ENCODE measurements around the gene ETFA.

ETFA gene

GRCh38 chr15:76344893-76345582, 33.8 kb upstream of the ETFA start:
- TF ChIP-seq GATA1 (IDR thresholded peaks at IDR 0.05; ENCODE audit: low read depth, low read length): no peak
- no peak for TF ChIP-seq POLR2A (IDR thresholded peaks at IDR 0.05; ENCODE audit: low read length)
- no peak for DNase-seq

GRCh38 chr15:76343313-76343996, 32.2 kb upstream of the ETFA start:
- DNase-seq: no peak
- TF ChIP-seq GATA1 (IDR thresholded peaks at IDR 0.05; ENCODE audit: low read depth, low read length): no peak
- no peak for TF ChIP-seq POLR2A (IDR thresholded peaks at IDR 0.05; ENCODE audit: low read length)

GRCh38 chr15:76342382-76343201, 31.3 kb upstream of the ETFA start:
- peak in 1 of 2 experiments; percentile 16 for DNase-seq
- TF ChIP-seq GATA1 (IDR thresholded peaks at IDR 0.05; ENCODE audit: low read depth, low read length) (no peak), POLR2A (IDR thresholded peaks at IDR 0.05; ENCODE audit: low read length) (no peak)

DNA sequence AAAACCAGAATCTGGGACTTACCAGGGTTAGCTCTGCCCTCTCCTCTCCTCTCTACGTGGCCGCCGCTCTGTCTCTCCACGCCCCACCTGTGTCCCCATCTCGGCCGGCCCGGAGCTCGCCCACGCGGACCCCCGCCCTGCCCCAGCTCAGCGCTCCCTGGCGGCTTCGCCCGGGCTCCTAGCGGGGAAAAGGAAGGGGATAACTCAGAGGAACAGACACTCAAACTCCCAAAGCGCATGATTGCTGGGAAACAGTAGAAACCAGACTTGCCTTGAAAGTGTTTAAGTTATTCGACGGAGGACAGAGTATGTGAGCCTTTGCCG, 30.8 kb upstream of the ETFA start:
- no peak for DNase-seq
- no peak for TF ChIP-seq POLR2A (IDR thresholded peaks at IDR 0.05; ENCODE audit: low read length)
- no peak for TF ChIP-seq GATA1 (IDR thresholded peaks at IDR 0.05; ENCODE audit: low read depth, low read length)

- no peak for TF ChIP-seq GATA1 (IDR thresholded peaks at IDR 0.05; ENCODE audit: low read depth, low read length)
- TF ChIP-seq POLR2A (IDR thresholded peaks at IDR 0.05; ENCODE audit: low read length): no peak
- DNase-seq: no peak
Observed at GRCh38 chr15:76341366-76342057, 30.2 kb upstream of the ETFA start.

- TF ChIP-seq GATA1 (IDR thresholded peaks at IDR 0.05; ENCODE audit: low read depth, low read length) (no peak), POLR2A (IDR thresholded peaks at IDR 0.05; ENCODE audit: low read length) (no peak)
- DNase-seq: peak; percentile 33 to 35
Observed at GRCh38 chr15:76340803-76341365, 29.6 kb upstream of the ETFA start.

DNA sequence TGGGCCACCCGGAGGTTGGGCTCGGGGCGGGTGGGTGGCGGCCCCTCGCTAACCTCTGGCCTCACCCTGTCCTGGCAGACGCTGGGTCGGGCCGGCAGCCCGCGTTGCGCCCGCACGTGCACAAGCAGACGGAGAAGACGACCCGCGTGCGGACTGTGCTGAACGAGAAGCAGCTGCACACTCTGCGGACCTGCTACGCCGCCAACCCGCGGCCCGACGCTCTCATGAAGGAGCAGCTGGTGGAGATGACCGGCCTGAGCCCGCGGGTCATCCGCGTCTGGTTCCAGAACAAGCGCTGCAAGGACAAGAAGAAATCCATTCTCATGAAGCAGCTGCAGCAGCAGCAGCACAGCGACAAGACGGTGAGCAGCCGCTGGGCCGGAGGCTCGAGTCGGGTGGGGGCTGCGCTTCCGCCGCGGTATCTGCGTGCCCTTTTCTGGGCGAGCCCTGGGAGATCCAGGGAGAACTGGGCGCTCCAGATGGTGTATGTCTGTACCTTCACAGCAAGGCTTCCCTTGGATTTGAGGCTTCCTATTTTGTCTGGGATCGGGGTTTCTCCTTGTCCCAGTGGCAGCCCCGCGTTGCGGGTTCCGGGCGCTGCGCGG, 29.0 kb upstream of the ETFA start:
- peak; percentile 31 to 38 for DNase-seq
- TF ChIP-seq GATA1 (IDR thresholded peaks at IDR 0.05; ENCODE audit: low read depth, low read length): no peak
- TF ChIP-seq POLR2A (IDR thresholded peaks at IDR 0.05; ENCODE audit: low read length): no peak

GRCh38 chr15:76339305-76340197, 28.3 kb upstream of the ETFA start:
- DNase-seq: no peak
- TF ChIP-seq POLR2A (IDR thresholded peaks at IDR 0.05; ENCODE audit: low read length): no peak
- no peak for TF ChIP-seq GATA1 (IDR thresholded peaks at IDR 0.05; ENCODE audit: low read depth, low read length)

- DNase-seq: no peak
- TF ChIP-seq GATA1 (IDR thresholded peaks at IDR 0.05; ENCODE audit: low read depth, low read length) (no peak), POLR2A (IDR thresholded peaks at IDR 0.05; ENCODE audit: low read length) (no peak)
Observed at GRCh38 chr15:76338486-76339304, 27.4 kb upstream of the ETFA start.

- peak; percentile 16 to 32 for DNase-seq
- TF ChIP-seq POLR2A (IDR thresholded peaks at IDR 0.05; ENCODE audit: low read length) (no peak), GATA1 (IDR thresholded peaks at IDR 0.05; ENCODE audit: low read depth, low read length) (no peak)
Observed at GRCh38 chr15:76337696-76338485, 26.6 kb upstream of the ETFA start.

All from erythroblast (primary cell).